Gastroesophageal sphincter (tissue), 3 donors: ENCODE measurements around the gene LIMD2.

Experiments used
- EP300 ChIP-seq: sonication (generic); formaldehyde crosslinking; IDR thresholded peaks from one replicate; pipeline ENCODE4 v1.6.1; 2017; ENCODE audit warnings: antibody characterized with exemption, mild to moderate bottlenecking
- POLR2A ChIP-seq, 2 donors: fragments of 450-650 bp; IDR thresholded peaks; one replicate each; pipeline ENCODE4 v1.6.1; 2017; ENCODE audit warnings: antibody characterized with exemption in 2 of 2, mild to moderate bottlenecking in 2 of 2, moderate library complexity in 1 of 2
- POLR2AphosphoS5 ChIP-seq: sonication (generic); formaldehyde crosslinking; IDR thresholded peaks from one replicate; pipeline ENCODE4 v1.6.1; 2017; ENCODE audit warnings: antibody characterized with exemption
- TF ChIP-seq, protein P1 (sequence below), 4 experiments: fragments of 200-600 bp in 2 of 4; fragments of 450-650 bp in 2 of 4; sonication (generic) in 1 of 4; IDR thresholded peaks; one replicate each; pipeline ENCODE4 v1.5.1; 2017 to 2019; ENCODE audit warnings: antibody characterized with exemption in 4 of 4, mild to moderate bottlenecking in 2 of 4, moderate library complexity in 2 of 4

DNA sequence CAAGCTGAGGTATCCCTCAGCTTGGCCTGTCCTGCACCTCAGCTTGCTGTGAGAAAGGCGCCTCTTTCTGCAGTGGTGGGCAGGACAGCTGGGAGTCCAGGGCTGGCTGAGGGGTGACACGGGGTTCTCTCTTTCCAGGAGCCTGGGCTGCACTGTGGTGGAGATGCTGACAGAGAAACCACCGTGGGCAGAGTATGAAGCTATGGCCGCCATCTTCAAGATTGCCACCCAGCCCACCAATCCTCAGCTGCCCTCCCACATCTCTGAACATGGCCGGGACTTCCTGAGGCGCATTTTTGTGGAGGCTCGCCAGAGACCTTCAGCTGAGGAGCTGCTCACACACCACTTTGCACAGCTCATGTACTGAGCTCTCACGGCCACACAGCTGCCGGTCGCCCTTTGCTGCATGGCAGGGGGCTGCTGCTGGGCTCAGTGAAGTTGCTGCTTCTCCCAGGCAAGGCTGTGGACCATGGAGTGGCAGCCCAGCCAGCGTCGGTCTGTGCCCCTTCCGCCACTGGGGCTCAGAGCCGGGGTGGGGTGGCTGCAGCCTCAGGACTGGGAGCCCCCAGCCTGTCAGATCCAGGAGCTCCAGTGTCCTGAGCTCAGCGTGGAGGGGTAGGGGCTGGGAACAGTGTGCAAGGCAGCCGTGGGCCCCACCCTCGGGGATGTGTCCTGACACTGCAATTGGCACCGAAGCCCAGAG, 6.4 kb downstream of the LIMD2 start:
- TF ChIP-seq, protein P1, sequence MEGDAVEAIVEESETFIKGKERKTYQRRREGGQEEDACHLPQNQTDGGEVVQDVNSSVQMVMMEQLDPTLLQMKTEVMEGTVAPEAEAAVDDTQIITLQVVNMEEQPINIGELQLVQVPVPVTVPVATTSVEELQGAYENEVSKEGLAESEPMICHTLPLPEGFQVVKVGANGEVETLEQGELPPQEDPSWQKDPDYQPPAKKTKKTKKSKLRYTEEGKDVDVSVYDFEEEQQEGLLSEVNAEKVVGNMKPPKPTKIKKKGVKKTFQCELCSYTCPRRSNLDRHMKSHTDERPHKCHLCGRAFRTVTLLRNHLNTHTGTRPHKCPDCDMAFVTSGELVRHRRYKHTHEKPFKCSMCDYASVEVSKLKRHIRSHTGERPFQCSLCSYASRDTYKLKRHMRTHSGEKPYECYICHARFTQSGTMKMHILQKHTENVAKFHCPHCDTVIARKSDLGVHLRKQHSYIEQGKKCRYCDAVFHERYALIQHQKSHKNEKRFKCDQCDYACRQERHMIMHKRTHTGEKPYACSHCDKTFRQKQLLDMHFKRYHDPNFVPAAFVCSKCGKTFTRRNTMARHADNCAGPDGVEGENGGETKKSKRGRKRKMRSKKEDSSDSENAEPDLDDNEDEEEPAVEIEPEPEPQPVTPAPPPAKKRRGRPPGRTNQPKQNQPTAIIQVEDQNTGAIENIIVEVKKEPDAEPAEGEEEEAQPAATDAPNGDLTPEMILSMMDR (IDR thresholded peaks at IDR 0.05) = no peak
- TF ChIP-seq POLR2AphosphoS5 = no peak
- no peak for TF ChIP-seq EP300
- no peak for TF ChIP-seq POLR2A (IDR thresholded peaks at IDR 0.05)
